HG02943 (cell line): Measurements from ENCODE around the gene PID1.

Experiments
- ATAC-seq: cut with Tn5 transposase; IDR thresholded peaks from one replicate; pipeline ENCODE4 v1.9.1; 2021; ENCODE audit warnings: mild to moderate bottlenecking, low read depth, moderate library complexity; ENCODE audit not compliant: unreplicated experiment

PID1 gene

DNA sequence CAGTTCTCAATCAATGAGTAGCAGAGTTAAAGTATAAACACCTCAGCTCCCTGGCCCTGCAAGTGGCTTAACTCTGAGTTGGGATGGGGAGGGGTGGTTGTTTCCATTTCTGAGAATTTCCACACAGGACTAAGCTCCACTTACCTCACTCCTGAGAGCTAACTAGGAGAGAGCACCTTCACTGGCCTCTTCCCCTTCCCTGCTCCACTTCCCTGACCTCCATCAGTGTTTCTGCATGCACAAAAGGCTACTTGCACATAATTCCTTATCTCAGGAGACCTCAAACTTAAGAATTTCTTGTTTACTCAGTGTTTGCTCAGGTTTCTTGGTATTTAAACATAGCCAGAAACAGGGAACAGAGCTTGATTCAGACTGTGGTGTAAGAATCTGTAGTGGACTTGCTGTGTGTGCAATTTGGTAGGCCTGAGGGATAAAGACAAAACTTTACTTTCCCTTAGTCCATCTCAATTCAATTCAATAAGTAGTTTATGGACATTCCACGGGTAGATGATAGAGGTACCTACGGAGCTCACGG lies 97.2 kb downstream of the PID1 start:
- no peak for ATAC-seq

DNA sequence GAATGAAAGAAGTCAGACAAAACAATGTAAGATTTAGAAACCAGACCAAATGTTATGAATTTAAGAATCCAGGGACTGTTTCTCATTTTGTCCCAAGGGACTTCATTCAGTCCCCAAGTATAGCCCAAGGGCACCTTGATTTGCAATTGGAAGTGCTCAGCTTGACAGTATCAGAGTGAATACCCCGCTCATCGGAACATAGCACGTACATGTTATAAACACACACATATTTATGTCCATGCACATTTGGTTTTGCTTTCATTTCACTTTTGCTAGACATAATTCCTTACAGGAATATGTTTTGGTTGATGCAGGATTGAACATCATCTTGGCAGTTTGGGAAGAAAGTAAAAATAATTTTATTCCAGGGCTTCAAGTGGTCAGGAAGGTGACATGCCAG lies 100.2 kb downstream of the PID1 start:
- no peak for ATAC-seq

GRCh38 chr2:229170171-229170570 lies 100.9 kb downstream of the PID1 start:
- ATAC-seq = no peak

DNA sequence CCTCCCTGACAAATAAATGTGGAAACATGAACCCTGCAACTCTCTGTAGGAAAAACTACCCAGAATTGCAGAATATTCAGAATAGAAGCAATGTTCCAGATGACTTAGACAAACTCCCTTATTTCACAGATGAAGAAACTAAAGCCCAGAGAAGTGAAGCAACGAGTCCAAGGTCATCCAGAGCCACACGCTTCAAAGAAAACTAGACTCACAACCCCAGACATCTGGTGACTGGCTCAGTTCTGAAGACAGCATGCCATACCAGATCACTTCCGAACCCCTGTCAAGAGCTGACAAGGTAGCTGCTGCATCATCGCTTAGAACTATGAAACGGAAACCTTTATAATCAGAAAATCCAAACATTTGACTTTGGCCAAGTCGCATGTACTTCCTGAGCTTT lies 101.3 kb downstream of the PID1 start:
- ATAC-seq = no peak

DNA sequence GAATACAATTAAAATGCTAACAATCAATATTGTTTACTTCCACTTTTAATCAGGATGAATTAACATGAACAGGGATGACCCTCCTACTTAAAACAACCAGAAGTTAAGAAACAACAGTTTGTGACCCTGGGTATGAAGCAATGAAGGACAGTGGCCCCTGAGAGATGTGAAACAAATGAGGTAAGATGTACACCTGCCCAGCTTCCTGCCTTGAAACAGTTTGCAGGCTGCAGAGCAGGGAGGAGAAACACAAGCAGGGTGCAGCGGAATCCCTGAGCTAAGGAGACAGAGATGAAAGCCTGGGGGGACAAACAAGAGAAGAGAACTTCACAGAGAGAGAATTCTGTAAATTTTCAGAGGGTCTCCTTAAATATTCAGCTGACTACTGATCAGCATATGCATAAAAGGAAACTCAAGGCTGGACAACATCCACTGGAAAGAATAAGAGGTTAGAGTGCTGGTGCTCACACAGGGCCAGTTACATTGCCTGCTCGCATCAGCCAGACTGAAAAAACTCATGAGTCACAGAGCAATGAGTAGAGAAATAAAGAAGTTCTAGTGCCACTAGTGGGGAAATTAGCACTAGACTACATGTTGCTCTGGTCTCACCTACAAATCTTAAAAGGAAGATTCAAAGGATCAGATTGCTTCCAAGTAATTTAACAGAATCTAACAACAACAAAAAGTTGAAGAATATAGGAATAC lies 106.4 kb downstream of the PID1 start:
- no peak for ATAC-seq

- ATAC-seq = no peak
Observed at GRCh38 chr2:229163893-229164292, 107.2 kb downstream of the PID1 start.

DNA sequence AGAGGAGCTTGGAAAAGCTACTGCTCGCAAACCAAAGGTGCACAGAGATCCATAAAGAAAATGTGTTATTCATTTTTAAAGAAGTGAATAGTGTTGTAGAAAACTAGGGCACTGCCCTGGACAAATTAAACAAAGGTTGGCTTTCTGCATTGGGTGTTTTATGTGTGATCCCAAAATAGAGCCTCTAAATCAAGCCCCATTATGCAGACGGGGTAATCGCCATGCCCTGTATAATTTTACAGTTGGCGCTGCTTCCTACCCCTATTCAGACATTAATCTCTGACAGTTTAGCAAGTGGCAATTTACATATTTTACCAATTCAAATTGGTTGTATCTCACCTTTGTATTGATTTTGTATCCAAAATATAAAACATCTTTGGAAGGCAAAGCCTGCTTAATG lies 109.1 kb downstream of the PID1 start:
- no peak for ATAC-seq

DNA sequence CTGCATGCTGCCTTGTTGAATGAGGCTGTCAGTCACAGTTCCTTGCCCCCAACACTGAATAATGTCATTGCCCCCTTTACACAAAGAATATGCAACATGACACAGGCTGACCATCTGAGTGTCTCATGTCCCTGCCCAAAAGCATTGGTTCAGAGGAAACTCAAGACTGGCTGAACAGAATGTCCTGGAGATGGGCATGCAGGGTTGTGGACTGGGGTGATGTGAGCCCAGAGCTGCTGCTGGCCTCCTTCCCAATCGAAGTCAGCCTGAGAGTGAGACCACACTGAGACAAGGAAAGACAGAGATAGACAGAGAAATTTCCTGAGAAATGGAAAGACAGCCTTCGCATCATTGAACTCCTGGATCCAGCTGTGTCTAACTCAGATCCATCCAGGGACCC lies 110.1 kb downstream of the PID1 start:
- ATAC-seq = no peak

GRCh38 chr2:229160180-229160579 lies 110.9 kb downstream of the PID1 start:
- ATAC-seq = no peak

GRCh38 chr2:229159405-229159804 lies 111.7 kb downstream of the PID1 start:
- no peak for ATAC-seq

DNA sequence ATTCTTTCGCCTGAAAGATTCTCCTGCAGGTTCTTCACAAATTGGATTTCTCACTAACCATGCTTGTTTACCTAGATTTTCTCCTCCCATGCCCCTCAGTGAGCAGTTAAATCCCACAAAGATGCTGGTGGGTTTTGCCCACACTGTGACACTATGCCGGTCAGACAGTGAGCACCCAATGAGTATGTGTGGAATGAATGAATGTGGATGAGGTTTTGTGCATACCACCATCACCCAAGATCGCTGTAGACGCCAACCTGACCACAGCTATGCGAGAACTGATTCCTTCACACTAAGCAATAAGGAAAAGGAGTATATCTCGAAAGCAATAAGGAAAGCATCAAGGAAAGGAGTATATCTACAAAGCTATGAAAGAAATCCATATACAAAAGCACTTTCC lies 116.7 kb downstream of the PID1 start:
- ATAC-seq = no peak

DNA sequence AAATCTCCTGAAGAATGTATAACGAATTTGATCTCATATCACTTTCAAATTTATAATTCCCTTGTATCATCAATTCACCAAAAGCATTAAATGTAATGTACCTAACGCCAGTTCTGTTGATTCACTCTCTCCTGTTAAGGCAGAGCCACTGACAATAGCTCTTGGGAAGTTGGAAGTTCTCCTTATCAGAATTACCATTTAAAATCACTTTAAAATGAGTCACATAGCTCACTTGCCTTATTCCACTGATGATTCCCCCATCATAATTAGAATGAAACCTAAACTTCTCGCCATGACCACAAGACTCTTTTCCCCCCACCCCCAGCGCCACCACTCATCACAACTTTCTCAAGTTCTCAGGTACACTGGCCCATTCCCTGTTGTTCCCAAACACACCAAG lies 117.1 kb downstream of the PID1 start:
- no peak for ATAC-seq

GRCh38 chr2:229153267-229153666 lies 117.8 kb downstream of the PID1 start:
- no peak for ATAC-seq

DNA sequence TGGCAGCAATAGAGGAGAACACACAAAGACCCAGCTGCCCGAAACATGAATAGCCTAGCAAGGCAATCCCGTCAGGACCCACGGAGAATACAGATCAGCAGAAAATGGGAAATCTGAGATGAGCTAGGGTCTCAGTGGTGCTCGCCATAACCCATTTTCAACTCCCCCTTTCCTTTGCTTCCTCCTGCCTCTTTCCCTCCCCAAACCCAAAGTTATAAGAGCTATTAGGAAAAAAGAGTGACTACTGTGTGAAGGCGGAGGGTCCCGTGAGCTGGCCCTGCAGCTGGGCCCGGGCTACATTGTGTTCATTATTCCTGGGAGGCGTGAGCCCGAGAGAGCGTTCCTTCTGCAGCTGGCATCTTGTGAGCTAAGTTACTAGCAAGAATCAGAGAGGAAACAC lies 118.4 kb downstream of the PID1 start:
- ATAC-seq = no peak

- ATAC-seq = no peak
Observed at GRCh38 chr2:229150317-229150716, 120.8 kb downstream of the PID1 start.

GRCh38 chr2:229141424-229142025 lies 129.6 kb downstream of the PID1 start:
- ATAC-seq = no peak

GRCh38 chr2:229137639-229138038 lies 133.4 kb downstream of the PID1 start:
- ATAC-seq = no peak

GRCh38 chr2:229137066-229137465 lies 134.0 kb downstream of the PID1 start:
- no peak for ATAC-seq

- no peak for ATAC-seq
Observed at GRCh38 chr2:229133155-229133772, 137.8 kb downstream of the PID1 start.

DNA sequence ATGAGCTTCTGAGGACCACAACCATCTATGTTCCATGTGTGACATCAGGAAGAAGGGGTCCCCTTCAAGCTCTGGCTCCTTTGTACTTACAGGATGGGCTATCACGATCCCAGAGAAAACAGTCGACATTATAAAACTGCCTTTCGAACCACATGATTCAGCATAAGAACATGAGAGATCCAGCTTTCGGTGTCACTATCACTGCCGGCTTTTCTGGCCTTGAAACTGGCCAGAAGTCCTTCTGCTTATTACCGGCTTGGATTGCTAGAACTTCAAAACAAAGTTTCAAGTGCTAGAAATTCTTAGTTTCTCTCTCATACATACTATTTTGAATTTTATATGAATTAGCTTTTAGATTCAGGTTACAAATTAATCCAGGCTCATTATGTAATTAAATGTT lies 138.9 kb downstream of the PID1 start:
- ATAC-seq = no peak

GRCh38 chr2:229130522-229130921 lies 140.6 kb downstream of the PID1 start:
- ATAC-seq = no peak
